Measurements from ENCODE around the gene GEMIN7.
"Not testable (repeated sequence)": the region's sequence is repeated elsewhere in the genome, so short reads cannot be mapped to it uniquely, and the experiment has no call there.

DNA sequence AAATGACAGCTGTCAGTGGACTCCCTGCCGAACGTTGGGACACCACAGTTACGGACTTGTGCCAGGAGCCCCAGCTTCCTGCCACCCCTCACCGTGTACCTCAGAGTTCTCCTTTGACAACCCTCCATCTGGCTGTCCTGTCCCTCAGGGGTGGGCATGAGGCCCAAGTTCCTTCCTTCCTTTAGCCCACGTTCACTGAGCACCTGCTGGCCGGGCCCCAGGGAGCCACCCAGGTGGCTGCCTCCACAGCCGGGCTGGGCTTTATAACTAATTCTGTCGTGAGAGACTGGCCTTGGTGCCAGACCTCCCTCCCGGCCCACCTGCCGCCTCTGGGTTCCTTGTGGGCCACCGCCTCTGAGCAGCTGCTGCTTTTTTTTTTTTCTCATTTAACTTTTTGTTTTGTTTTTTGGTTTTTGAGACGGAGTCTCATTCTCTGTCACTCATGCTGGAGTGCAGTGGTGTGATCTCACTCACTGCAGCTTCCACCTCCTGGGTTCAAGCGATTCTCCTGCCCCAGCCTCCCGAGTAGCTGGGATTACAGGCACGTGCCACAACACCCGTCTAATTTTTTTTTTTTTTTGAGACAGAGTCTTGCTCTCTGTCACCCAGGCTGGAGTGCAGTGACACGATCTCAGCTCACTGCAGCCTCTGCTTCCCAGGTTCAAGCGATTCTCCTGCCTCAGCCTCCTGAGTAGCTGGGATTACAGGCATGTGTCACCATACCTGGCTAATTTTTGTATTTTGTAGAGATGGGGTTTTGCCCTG is 39.7 kb downstream of the GEMIN7 start:
- TF ChIP-seq, protein P1, sequence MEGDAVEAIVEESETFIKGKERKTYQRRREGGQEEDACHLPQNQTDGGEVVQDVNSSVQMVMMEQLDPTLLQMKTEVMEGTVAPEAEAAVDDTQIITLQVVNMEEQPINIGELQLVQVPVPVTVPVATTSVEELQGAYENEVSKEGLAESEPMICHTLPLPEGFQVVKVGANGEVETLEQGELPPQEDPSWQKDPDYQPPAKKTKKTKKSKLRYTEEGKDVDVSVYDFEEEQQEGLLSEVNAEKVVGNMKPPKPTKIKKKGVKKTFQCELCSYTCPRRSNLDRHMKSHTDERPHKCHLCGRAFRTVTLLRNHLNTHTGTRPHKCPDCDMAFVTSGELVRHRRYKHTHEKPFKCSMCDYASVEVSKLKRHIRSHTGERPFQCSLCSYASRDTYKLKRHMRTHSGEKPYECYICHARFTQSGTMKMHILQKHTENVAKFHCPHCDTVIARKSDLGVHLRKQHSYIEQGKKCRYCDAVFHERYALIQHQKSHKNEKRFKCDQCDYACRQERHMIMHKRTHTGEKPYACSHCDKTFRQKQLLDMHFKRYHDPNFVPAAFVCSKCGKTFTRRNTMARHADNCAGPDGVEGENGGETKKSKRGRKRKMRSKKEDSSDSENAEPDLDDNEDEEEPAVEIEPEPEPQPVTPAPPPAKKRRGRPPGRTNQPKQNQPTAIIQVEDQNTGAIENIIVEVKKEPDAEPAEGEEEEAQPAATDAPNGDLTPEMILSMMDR (IDR thresholded peaks at IDR 0.05; ENCODE audit: insufficient read depth, low read length, poor library complexity, severe bottlenecking): not testable (repeated sequence)
- TF ChIP-seq EZH2phosphoT487 (conservative IDR thresholded peaks at IDR 0.05; ENCODE audit: low read length): not testable (repeated sequence)

All from SU-DHL-6 (cell line).